Fibroblast of lung (primary cell): ENCODE measurements around the gene ESPN. TPM values are rescaled to one million over a fixed set of nuclear protein-coding genes. Genes with fewer than 3 reads are reported as not detected.

Experiments used
- DNase-seq, 2 donors: peaks; one replicate each; pipeline versions ENCODE4 v3.0.0 to v3.0.0-alpha.2; 2010; ENCODE audit warnings: low read depth in 2 of 2
- H2AFZ ChIP-seq: 2 replicates; pipeline ENCODE4 v1.5.1; 2012; ENCODE audit warnings: low read length, control low read depth, inconsistent platforms
- H3K27ac ChIP-seq: 2 replicates; pipeline ENCODE4 v1.5.1; 2011; ENCODE audit warnings: low read length, control low read depth; ENCODE audit not compliant: insufficient read depth
- H3K27me3 ChIP-seq: 2 replicates; pipeline ENCODE4 v1.5.1; 2011; ENCODE audit warnings: mild to moderate bottlenecking, low read length; ENCODE audit not compliant: control insufficient read depth, insufficient read depth
- H3K36me3 ChIP-seq: 2 replicates; pipeline ENCODE4 v1.5.1; 2011; ENCODE audit warnings: low read length; ENCODE audit not compliant: control insufficient read depth, insufficient read depth
- H3K4me1 ChIP-seq: 2 replicates; pipeline ENCODE4 v1.5.1; 2011; ENCODE audit warnings: low read length; ENCODE audit not compliant: control insufficient read depth, insufficient read depth; ENCODE audit errors: extremely low read depth
- H3K4me2 ChIP-seq: 2 replicates; pipeline ENCODE4 v1.5.1; 2011; ENCODE audit warnings: low read length, control low read depth; ENCODE audit not compliant: insufficient read depth; ENCODE audit errors: extremely low read depth
- H3K4me3 ChIP-seq, 4 experiments: fragments of 200-600 bp in 1 of 4; sonication (generic) in 1 of 4; replicated peaks in 1 of 4; 2 replicates each; pipeline ENCODE4 v1.5.1; 2011 to 2016; ENCODE audit warnings: low read length in 4 of 4, low read depth in 3 of 4, mild to moderate bottlenecking in 3 of 4, control low read depth in 2 of 4, inconsistent platforms in 1 of 4, mixed read lengths in 1 of 4; ENCODE audit not compliant: insufficient read depth in 1 of 4; ENCODE audit errors: control extremely low read depth in 1 of 4
- H3K79me2 ChIP-seq: 2 replicates; pipeline ENCODE4 v1.5.1; 2012; ENCODE audit warnings: mild to moderate bottlenecking, low read length, inconsistent platforms; ENCODE audit not compliant: control insufficient read depth, insufficient read depth
- H3K9ac ChIP-seq: 2 replicates; pipeline ENCODE4 v1.5.1; 2011; ENCODE audit warnings: mild to moderate bottlenecking, low read length, control low read depth; ENCODE audit not compliant: insufficient read depth
- H3K9me3 ChIP-seq: 2 replicates; pipeline ENCODE4 v1.5.1; 2012; ENCODE audit warnings: low read depth, low read length; ENCODE audit not compliant: control insufficient read depth, insufficient read depth
- H4K20me1 ChIP-seq: 2 replicates; pipeline ENCODE4 v1.5.1; 2011; ENCODE audit warnings: low read length; ENCODE audit not compliant: control insufficient read depth, insufficient read depth; ENCODE audit errors: extremely low read depth
- CTCF ChIP-seq, 2 donors: IDR thresholded peaks in 1 of 2; conservative IDR thresholded peaks in 1 of 2; 1 replicate in 1 of 2; 2 replicates in 1 of 2; pipeline ENCODE4 v1.5.1; 2011 to 2012; ENCODE audit warnings: low read length in 2 of 2, control low read depth in 1 of 2, inconsistent platforms in 1 of 2, low read depth in 1 of 2, mild to moderate bottlenecking in 1 of 2
- EZH2 ChIP-seq: IDR thresholded peaks from 2 replicates; pipeline ENCODE4 v1.5.1; 2012; ENCODE audit warnings: low read length, control low read depth, mild to moderate bottlenecking; ENCODE audit errors: missing control alignments
- polyA plus RNA-seq, 2 donors: library from polyadenylated mRNA; depleted of rRNA in 1 of 2; stranded (reverse) in 1 of 2; unstranded in 1 of 2; fragments of >200 nt; gene quantifications; 2 replicates each; pipeline ENCODE4 v1.2.1, GENCODE V29; 2011 to 2012; ENCODE audit warnings: missing spikeins in 1 of 2
- total RNA-seq: library from RNA; depleted of rRNA; stranded (reverse); fragments of >200 nt; gene quantifications from 2 replicates; pipeline ENCODE4 v1.2.1, GENCODE V29; 2014

ESPN gene
- total and polyA plus RNA-seq, 2 donors (not counting 1 experiment from before 2014, with no cell fraction given) = not detected

GRCh38 chr1:6465461-6466005, 41.0 kb downstream of the ESPN start:
- no peak for TF ChIP-seq EZH2
- no peak for TF ChIP-seq CTCF (conservative IDR thresholded peaks at IDR 0.05 in 1 of 2, IDR thresholded peaks at IDR 0.05 in 1 of 2; ENCODE audit: low read depth in 1 of 2, low read length in 2 of 2)
- Histone ChIP-seq H3K4me3 (no peak overlapping the region), H4K20me1 (no peaks in the 10 kb centered on the region), H3K27me3 (peaks cover 4% of the 10 kb centered on the region), H3K27ac (no peak overlapping the region), H3K9ac (no peak overlapping the region), H3K9me3 (no peaks in the 10 kb centered on the region), H3K4me2 (no peak overlapping the region), H3K4me1 (no peaks in the 10 kb centered on the region), H3K36me3 (no peaks in the 10 kb centered on the region), H2AFZ (no peak overlapping the region), H3K79me2 (no peaks in the 10 kb centered on the region)
- no peak for DNase-seq

GRCh38 chr1:6466023-6466422, 41.4 kb downstream of the ESPN start, which contains the start of gene TNFRSF25:
TSS of gene TNFRSF25 (minus strand) at chr1:6466173. CDS start at chr1:6466107, 66 bp downstream.
- H3K36me3 ChIP-seq = no peaks in the 10 kb centered on the region
- DNase-seq = no peak
- H2AFZ ChIP-seq = no peak within 1 kb of the TSS
- no peak within 1 kb of the TSS for H3K9ac ChIP-seq
- H3K27ac ChIP-seq = no peak within 1 kb of the TSS
- no peaks in the 10 kb centered on the region for H4K20me1 ChIP-seq
- no peak for TF ChIP-seq EZH2
- TF ChIP-seq CTCF (conservative IDR thresholded peaks at IDR 0.05 in 1 of 2, IDR thresholded peaks at IDR 0.05 in 1 of 2; ENCODE audit: low read depth in 1 of 2, low read length in 2 of 2) = no peak
- H3K9me3 ChIP-seq = no peaks in the 10 kb centered on the region
- no peaks in the 10 kb centered on the region for H3K4me1 ChIP-seq
- no peaks in the 10 kb centered on the region for H3K79me2 ChIP-seq
- H3K4me3 ChIP-seq = no peak within 1 kb of the TSS
- H3K27me3 ChIP-seq = peaks cover under 1% of the 10 kb centered on the region
- no peak within 1 kb of the TSS for H3K4me2 ChIP-seq

- no peaks in the 10 kb centered on the region for H3K79me2 ChIP-seq
- H3K4me2 ChIP-seq = no peak overlapping the region
- H3K4me3 ChIP-seq = no peak overlapping the region
- no peaks in the 10 kb centered on the region for H3K27me3 ChIP-seq
- no peak overlapping the region for H2AFZ ChIP-seq
- H3K27ac ChIP-seq = no peak overlapping the region
- TF ChIP-seq CTCF (conservative IDR thresholded peaks at IDR 0.05 in 1 of 2, IDR thresholded peaks at IDR 0.05 in 1 of 2; ENCODE audit: low read depth in 1 of 2, low read length in 2 of 2) = no peak
- no peaks in the 10 kb centered on the region for H3K36me3 ChIP-seq
- no peaks in the 10 kb centered on the region for H3K4me1 ChIP-seq
- H3K9me3 ChIP-seq = no peaks in the 10 kb centered on the region
- H3K9ac ChIP-seq = no peak overlapping the region
- H4K20me1 ChIP-seq = no peaks in the 10 kb centered on the region
- no peak for DNase-seq
These were observed 42.2 kb downstream of the ESPN start for GRCh38 chr1:6466751-6467150.
